A549 (cell line): ENCODE results near the gene TEPSIN. TPM values are rescaled to one million over a fixed set of nuclear protein-coding genes. Genes with fewer than 3 reads are reported as not detected.

ENCODE experiments used
- ATAC-seq, 2 experiments: fragments of 200-7000 bp in 1 of 2; fragments of >200 bp in 1 of 2; cut with Nextera tagmentation in 1 of 2; cut with Tn5 transposase in 1 of 2; 3 replicates each; pipeline versions ENCODE4 v1.8.0 to v1.9.1; 2018 to 2020; ENCODE audit warnings: mild to moderate bottlenecking in 1 of 2, moderate library complexity in 1 of 2
- CTCF ChIA-PET: fragments of 300-600 bp; sonication (Branson Sonifier 250); formaldehyde crosslinking; extraction: SDS; loops from one replicate; lab custom pipeline; 2021; ENCODE audit warnings: antibody characterized with exemption, inconsistent platforms; lab: Yijun Ruan, JAX
- POLR2A ChIA-PET: fragments of 350-600 bp; formaldehyde crosslinking; extraction: SDS; loops from one replicate; lab custom pipeline; 2021; ENCODE audit warnings: antibody characterized with exemption, inconsistent platforms; lab: Yijun Ruan, JAX
- DNase-seq, 2 experiments: peaks; one replicate each; pipeline versions ENCODE4 v3.0.0 to v3.0.0-alpha.2; 2011 to 2016; ENCODE audit warnings: low read depth in 1 of 2, low spot score in 1 of 2
- FAIRE-seq: peaks from 2 replicates; lab custom pipeline; 2011; peaks lifted over from hg19 to GRCh38; lab: Jason Lieb, UNC
- H3K27ac ChIP-seq, 2 experiments: fragments of >200 bp; sonication (Bioruptor Twin); formaldehyde crosslinking; 3 replicates each; pipeline ENCODE4 v1.5.1; 2016 to 2017
- H3K4me1 ChIP-seq: fragments of >200 bp; sonication (Bioruptor Twin); formaldehyde crosslinking; 3 replicates; pipeline ENCODE4 v1.6.1; 2016
- H3K4me2 ChIP-seq: fragments of >200 bp; sonication (Bioruptor Twin); formaldehyde crosslinking; 3 replicates; pipeline ENCODE4 v1.6.1; 2016
- H3K4me3 ChIP-seq: fragments of >200 bp; sonication (Bioruptor Twin); formaldehyde crosslinking; 3 replicates; pipeline ENCODE4 v1.5.1; 2016
- H3K9me3 ChIP-seq: fragments of >200 bp; sonication (Bioruptor Twin); formaldehyde crosslinking; 3 replicates; pipeline ENCODE4 v1.6.1; 2016
- BHLHE40 ChIP-seq: IDR thresholded peaks from 2 replicates; pipeline ENCODE4 v1.6.1; 2012; ENCODE audit warnings: low read depth, low read length, inconsistent platforms
- GATA3 ChIP-seq: IDR thresholded peaks from 2 replicates; pipeline ENCODE4 v1.6.1; 2012; ENCODE audit warnings: borderline replicate concordance
- HOXB13 ChIP-seq: fragments of 250-450 bp; sonication (Bioruptor Pico); IDR thresholded peaks from 2 replicates; pipeline ENCODE4 v1.5.0; 2020; ENCODE audit warnings: low read depth, mild to moderate bottlenecking, moderate library complexity
- JUN ChIP-seq, 2 experiments: fragments of >200 bp; sonication (Bioruptor Twin); formaldehyde crosslinking; IDR thresholded peaks; 2 replicates in 1 of 2; 3 replicates in 1 of 2; pipeline ENCODE4 v1.6.1; 2016 to 2017
- MAFK ChIP-seq: fragments of 450-650 bp; IDR thresholded peaks from 2 replicates; pipeline ENCODE4 v1.6.1; 2014; ENCODE audit not compliant: partially characterized antibody
- MAZ ChIP-seq: fragments of 150-350 bp; IDR thresholded peaks from 2 replicates; pipeline ENCODE4 v1.6.1; 2014; ENCODE audit warnings: antibody characterized with exemption, low read depth, low read length, borderline replicate concordance
- MYC ChIP-seq: IDR thresholded peaks from 2 replicates; pipeline ENCODE4 v1.6.1; 2012; ENCODE audit warnings: mild to moderate bottlenecking, inconsistent platforms, low read length, improper control_type of control experiment, borderline replicate concordance
- NFE2L2 ChIP-seq: fragments of 150-350 bp; conservative IDR thresholded peaks from 2 replicates; pipeline ENCODE4 v1.6.1; 2014; ENCODE audit warnings: low read length
- POLR2AphosphoS2 ChIP-seq: conservative IDR thresholded peaks from 2 replicates; pipeline ENCODE4 v1.6.1; 2012; ENCODE audit warnings: low read length, improper control_type of control experiment, inconsistent platforms
- RAD21 ChIP-seq, 2 experiments: fragments of >200 bp in 1 of 2; sonication (Bioruptor Twin) in 1 of 2; formaldehyde crosslinking in 1 of 2; IDR thresholded peaks in 1 of 2; conservative IDR thresholded peaks in 1 of 2; 2 replicates in 1 of 2; 3 replicates in 1 of 2; pipeline ENCODE4 v1.6.1; 2012 to 2018; ENCODE audit warnings: inconsistent platforms in 1 of 2
- RARB ChIP-seq: fragments of 250-450 bp; sonication (Bioruptor Pico); IDR thresholded peaks from 2 replicates; pipeline ENCODE4 v1.8.0; 2021; ENCODE audit warnings: mild to moderate bottlenecking, moderate library complexity
- RNF2 ChIP-seq: fragments of 200-600 bp; sonication (generic); IDR thresholded peaks from 2 replicates; pipeline ENCODE4 v1.6.1; 2016; ENCODE audit warnings: low read depth, mild to moderate bottlenecking, antibody characterized with exemption, moderate library complexity, borderline replicate concordance
- TFCP2L1 ChIP-seq: fragments of 250-450 bp; sonication (Bioruptor Pico); IDR thresholded peaks from 2 replicates; pipeline ENCODE4 v1.5.0; 2021; ENCODE audit warnings: mild to moderate bottlenecking
- ZNF302 ChIP-seq: fragments of 250-450 bp; sonication (Bioruptor Pico); IDR thresholded peaks from 2 replicates; pipeline ENCODE4 v1.9.0; 2021; ENCODE audit warnings: inconsistent platforms, mild to moderate bottlenecking, moderate library complexity
- ZSCAN20 ChIP-seq: fragments of 250-450 bp; sonication (Bioruptor Pico); IDR thresholded peaks from 2 replicates; pipeline ENCODE4 v1.8.0; 2022; ENCODE audit warnings: mild to moderate bottlenecking, moderate library complexity
- WGBS: methylation state at CpG from one replicate; pipeline ENCODE4 v1.1.6; 2017; ENCODE audit errors: missing lambda C conversion rate; 5-methylcytosine and 5-hydroxymethylcytosine counted together
- polyA plus RNA-seq, 4 experiments: library from polyadenylated mRNA; depleted of rRNA in 3 of 4; stranded (reverse); fragments of >200 nt; fragmentation: RNase III in 1 of 4; extraction: RNeasy Plus Mini Kit Qiagen cat#74134 plus additional on column Dnase treatment in 1 of 4; gene quantifications; 2 replicates in 3 of 4; 3 replicates in 1 of 4; pipeline ENCODE4 v1.2.3, GENCODE V29; 2011 to 2017
- TF ChIP-seq, protein P1 (sequence below): IDR thresholded peaks from 2 replicates; pipeline ENCODE4 v1.6.1; 2012

TEPSIN gene
- polyA plus RNA-seq, 2 of the 4 experiments (the other 2 are of a cell fraction), result 12.5 to 31.3 TPM

- FAIRE-seq, result peak; percentile 88
- Histone ChIP-seq H3K4me2 (no peak overlapping the region), H3K9me3 (no peaks in the 10 kb centered on the region)
- 90% methylated on average over 11 of the region's 15 CpGs for WGBS
- CTCF ChIA-PET, result interaction anchor here (2.1 to 2.8 kb wide), 2 partner anchors 11 to 235 kb away, joined by 10 to 13 read pairs; no protein-coding TSS in a partner anchor
- TF ChIP-seq RNF2 (no peak), HOXB13 (no peak)
- TF ChIP-seq, protein P1, sequence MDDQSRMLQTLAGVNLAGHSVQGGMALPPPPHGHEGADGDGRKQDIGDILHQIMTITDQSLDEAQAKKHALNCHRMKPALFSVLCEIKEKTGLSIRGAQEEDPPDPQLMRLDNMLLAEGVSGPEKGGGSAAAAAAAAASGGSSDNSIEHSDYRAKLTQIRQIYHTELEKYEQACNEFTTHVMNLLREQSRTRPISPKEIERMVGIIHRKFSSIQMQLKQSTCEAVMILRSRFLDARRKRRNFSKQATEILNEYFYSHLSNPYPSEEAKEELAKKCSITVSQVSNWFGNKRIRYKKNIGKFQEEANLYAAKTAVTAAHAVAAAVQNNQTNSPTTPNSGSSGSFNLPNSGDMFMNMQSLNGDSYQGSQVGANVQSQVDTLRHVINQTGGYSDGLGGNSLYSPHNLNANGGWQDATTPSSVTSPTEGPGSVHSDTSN, result peak; percentile 38
- TF ChIP-seq, all 56 proteins: peak for 1
- ATAC-seq (peak in 1 of 2 experiments; percentile 57; a peak in 2 of 6 replicates), DNase-seq (peak in 1 of 2 experiments; percentile 57)
- POLR2A ChIA-PET, result no interaction called here
- no peaks in the 10 kb centered on the region for H3K4me1 ChIP-seq
- H3K27ac ChIP-seq, result no peak overlapping the region
- H3K4me3 ChIP-seq, result no peak overlapping the region
These were observed 10.6 kb upstream of the TEPSIN start for GRCh38 chr17:81249223-81250040.

- Histone ChIP-seq H3K4me2 (no peak overlapping the region), H3K27ac (no peak overlapping the region), H3K4me3 (no peak overlapping the region), H3K4me1 (no peaks in the 10 kb centered on the region), H3K9me3 (no peaks in the 10 kb centered on the region)
- TF ChIP-seq MAFK (peak; percentile 85), BHLHE40 (no peak), RARB (CRISPR knock-in tag) (no peak), JUN (IDR thresholded peaks at IDR 0.05) (no peak), TFCP2L1 (no peak), ZSCAN20 (CRISPR knock-in tag) (no peak), MYC (no peak), POLR2AphosphoS2 (no peak)
- DNase-seq (no peak), ATAC-seq (no peak), FAIRE-seq (no peak)
- ChIA-PET CTCF (interaction anchor here (1.0 to 1.6 kb wide), 4 partner anchors 19 to 107 kb away, joined by 3 to 8 read pairs (median 5); no protein-coding TSS in a partner anchor), POLR2A (interaction anchor here (1.7 kb wide), 1 partner anchor 10 kb away, joined by 5 read pairs; the partner anchor contains the start of genes NDUFAF8 and TEPSIN)
- 94% methylated on average over 15 of the region's 16 CpGs for WGBS
These were observed 9.8 kb upstream of the TEPSIN start for GRCh38 chr17:81248649-81249048.

DNA sequence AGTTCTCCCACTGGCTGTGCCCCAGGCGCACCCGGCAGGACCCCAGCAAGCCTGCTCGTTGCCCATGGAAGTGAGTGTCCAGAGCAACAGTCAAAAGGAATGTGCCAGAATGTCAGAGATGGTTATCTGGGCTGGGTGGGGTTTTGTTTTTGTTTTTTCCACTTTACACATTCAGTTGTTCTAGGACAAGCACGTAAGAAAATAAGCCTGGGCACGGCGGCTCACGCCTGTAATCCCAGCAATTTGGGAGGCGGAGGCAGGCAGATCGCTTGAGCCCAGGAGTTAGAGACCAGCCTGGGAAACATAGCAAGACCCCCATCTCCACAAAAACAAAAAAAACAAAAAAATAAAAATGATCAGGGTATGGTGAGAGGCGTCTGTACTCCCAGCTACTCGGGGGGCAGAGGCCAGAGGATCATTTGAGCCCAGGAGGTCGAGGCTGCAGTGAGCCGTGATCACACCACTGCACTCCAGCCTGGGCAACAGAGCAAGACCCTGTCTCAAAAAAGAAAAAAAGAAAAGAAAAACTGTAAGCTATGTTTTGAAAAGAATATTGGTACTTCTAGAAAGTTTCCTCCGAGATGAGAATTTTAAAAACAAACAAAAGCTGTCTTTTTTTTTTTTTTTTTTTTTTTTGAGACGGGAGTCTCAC, 8.6 kb upstream of the TEPSIN start:
- no peaks in the 10 kb centered on the region for H3K9me3 ChIP-seq
- DNase-seq (no peak), FAIRE-seq (no peak), ATAC-seq (no peak)
- ChIA-PET CTCF (interaction anchor here (0.6 to 2.8 kb wide), 9 partner anchors 9 to 281 kb away, joined by 3 to 8 read pairs (median 4); no protein-coding TSS in a partner anchor), POLR2A (interaction anchor here (0.6 to 1.7 kb wide), 2 partner anchors 8 to 175 kb away, joined by 5 to 6 read pairs; partner anchors contain the start of genes NDUFAF8 and TEPSIN)
- H3K27ac ChIP-seq, result no peak overlapping the region
- no peaks in the 10 kb centered on the region for H3K4me1 ChIP-seq
- no peak for TF ChIP-seq TFCP2L1
- no peak for TF ChIP-seq RAD21 (conservative IDR thresholded peaks at IDR 0.05 in 1 of 2, IDR thresholded peaks at IDR 0.05 in 1 of 2)
- peak; percentile 25; the same call in 1 of the 2 replicates for TF ChIP-seq GATA3
- TF ChIP-seq BHLHE40, result no peak
- TF ChIP-seq ZNF302 (CRISPR knock-in tag), result no peak
- no peak for TF ChIP-seq MAZ
- no peak for TF ChIP-seq NFE2L2
- 90% methylated on average over 15 of the region's 15 CpGs for WGBS
- no peak overlapping the region for H3K4me2 ChIP-seq
- H3K4me3 ChIP-seq, result no peak overlapping the region
